NCI-H2227 (cell line): ENCODE measurements around the gene NAT9.

ENCODE experiments used
- DNase-seq: peaks from one replicate; lab custom pipeline; 2025; ENCODE audit not compliant: unreplicated experiment; lab: John Stamatoyannopoulos, UW

The NAT9 gene

DNA sequence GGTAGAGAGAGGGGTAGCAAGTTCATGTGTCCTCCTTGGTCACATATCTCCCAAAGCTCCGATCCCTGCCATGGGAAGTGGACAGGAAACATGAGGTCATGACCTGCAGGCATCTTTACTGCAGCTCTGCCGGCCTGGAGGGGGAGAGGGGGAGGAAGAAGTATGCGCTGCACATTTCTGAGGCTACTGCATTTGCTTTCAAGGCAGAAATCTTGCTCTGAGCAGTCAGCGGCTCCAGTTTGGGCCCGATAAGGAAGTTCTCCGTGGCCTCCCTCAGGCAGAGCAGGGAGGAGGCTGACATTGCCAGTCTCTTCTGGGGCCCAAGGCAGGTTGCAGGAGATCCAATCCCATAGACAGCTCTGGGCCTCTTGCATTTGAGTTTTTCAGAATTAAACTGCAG, 29.2 kb downstream of the NAT9 start:
- DNase-seq = no peak

DNA sequence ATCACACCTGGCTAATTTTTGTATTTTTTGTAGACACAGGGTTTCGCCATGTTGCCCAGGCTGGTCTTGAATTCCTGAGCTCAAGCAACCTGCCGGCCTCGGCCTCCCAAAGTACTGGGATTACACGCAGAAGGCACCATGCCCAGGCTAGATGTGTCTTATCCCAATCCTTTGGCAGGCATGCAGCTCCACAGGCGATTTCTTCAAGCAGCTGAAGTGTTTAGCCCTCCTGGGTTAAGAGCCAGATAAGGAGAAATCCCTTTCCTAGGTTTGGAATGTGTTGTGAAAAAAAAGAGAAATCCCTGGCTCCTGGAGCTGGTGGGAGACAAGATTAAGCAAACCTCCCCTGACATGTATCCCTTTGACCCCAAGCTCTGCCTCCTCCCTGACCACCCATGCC, 29.8 kb downstream of the NAT9 start:
- no peak for DNase-seq

DNA sequence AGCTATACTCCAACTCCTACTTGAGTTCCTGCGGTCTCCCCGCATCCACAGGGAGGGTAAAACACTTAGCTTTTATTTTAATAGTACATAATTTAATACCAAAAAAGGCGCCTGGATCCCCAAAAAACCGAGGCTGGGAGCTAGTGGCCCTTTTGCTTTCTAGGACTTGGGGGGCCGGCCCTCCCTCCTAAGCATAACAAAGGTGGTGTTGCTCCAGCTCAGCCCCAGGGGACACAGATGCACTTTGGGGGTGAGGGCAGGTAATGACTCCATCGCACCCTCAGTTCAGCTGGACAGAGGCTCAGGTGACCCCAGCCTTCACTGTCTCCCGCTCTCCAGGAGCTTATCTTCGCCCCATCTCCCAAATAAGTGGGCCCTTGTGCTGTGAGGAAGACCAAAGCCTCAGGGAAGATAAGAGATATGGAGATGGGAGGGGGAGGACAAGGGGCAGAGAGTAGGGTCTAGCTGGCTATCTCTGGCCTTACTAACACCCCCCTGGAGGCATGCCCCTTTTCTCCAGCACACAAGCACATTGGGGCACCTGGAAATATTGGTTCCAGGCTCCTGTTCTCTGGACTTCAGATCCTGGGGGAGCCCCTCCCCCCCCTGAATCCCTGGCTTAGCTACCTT, 30.5 kb downstream of the NAT9 start:
- no peak for DNase-seq

DNA sequence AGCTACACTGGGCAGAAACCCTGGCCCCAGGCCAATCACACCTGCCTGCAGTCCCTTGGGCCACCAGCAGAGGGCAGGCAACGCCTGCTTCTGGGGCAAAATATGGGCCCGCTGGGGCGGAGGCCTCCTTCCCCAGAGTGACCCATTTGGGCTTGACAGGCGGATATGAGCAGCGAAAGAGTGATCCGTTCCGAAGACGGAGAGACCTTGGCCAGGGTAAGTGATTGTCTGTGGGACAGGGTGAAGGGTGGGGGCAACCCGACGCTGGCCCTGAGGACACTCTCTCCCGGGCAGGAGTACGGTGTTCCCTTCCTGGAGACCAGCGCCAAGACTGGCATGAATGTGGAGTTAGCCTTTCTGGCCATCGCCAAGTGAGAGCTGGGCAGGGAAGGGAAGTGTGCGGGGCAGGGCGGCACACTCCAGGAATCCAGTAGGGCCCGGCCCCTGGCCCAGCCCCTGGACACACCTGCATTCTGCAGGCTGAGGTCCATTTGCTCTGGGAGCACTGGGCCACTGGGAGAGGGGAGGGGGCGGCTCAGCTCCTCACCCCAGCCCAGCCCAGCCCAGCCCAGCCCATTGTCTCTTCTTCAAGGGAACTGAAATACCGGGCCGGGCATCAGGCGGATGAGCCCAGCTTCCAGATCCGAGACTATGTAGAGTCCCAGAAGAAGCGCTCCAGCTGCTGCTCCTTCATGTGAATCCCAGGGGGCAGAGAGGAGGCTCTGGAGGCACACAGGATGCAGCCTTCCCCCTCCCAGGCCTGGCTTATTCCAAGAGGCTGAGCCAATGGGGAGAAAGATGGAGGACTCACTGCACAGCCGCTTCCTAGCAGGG, 31.2 kb downstream of the NAT9 start:
- peak; percentile 68 for DNase-seq

DNA sequence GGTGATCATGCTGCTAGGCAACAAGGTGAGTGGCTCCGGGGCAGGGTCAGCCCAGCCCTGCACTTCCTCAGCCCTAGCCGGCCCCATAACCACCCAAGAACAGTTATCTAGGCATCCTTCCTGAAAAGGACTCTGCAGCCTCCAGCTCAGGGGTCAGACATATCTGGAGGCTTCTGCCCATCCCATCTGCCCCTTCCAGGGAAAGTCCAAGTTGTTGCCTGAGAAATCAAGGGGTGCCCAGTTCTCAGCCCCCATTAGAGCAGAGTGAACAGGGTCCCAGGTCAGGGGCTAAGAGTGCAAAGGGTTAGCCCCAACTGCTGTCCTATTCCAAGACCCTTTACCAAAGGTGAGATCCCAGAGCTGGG, 31.8 kb downstream of the NAT9 start:
- DNase-seq = no peak

DNA sequence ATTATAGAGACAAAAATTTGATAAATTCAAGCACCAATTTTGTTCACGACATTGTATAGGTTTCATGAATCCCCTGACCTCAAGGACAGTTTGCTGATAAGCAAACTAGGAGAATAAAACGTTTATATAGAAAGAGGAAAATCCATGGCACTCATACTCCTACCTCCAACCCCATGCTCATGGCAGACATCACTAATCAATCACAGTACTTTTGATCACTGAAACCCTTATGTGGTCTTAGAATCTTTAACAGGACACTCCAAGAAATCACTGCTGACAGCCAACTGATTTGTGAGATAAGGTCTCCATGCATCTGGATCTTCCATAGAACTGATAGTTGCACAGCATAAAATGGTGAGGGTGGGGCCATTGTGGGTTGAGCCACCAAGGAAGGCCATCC, 32.4 kb downstream of the NAT9 start:
- DNase-seq = no peak

DNA sequence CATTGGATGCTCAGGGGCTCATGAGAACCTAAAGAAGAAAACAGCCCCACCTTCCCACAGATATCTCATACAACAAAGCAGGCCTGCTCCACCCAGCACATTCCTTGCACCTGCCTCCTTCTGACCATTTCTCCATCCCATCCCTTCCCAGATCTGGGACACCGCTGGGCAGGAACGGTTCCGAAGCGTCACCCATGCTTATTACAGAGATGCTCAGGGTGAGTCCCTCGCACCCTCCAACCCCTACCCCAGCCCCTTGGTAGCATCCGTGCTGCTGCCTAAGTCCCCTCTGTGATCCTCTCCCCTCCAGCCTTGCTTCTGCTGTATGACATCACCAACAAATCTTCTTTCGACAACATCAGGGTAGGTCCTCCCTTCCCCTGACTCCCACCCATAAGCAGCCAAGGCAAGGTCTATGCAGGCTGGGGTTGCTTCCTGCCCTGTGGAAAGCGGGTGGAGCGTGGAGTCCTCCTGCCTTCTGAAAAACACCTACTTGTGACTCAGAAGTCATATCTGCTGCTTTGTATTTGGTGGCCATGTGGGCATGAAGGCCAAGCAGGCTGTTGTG, 33.1 kb downstream of the NAT9 start:
- no peak for DNase-seq

DNA sequence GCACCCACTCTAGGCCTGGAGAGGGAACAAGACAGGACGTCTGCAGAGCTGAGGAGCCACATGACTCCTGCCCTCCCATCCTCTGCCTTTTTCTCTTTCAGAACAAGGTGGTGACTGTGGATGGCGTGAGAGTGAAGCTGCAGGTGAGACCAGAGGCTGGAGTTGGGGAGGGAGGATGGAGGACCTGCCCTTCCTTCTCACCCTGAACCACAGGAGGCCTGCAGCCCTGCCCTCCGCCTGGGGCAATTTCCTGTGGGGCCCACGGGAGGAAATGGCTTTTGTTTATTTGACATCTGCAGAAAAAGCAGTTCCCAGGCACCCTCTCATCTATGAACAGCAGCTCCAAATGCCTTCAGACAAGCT, 34.0 kb downstream of the NAT9 start:
- DNase-seq = no peak

DNA sequence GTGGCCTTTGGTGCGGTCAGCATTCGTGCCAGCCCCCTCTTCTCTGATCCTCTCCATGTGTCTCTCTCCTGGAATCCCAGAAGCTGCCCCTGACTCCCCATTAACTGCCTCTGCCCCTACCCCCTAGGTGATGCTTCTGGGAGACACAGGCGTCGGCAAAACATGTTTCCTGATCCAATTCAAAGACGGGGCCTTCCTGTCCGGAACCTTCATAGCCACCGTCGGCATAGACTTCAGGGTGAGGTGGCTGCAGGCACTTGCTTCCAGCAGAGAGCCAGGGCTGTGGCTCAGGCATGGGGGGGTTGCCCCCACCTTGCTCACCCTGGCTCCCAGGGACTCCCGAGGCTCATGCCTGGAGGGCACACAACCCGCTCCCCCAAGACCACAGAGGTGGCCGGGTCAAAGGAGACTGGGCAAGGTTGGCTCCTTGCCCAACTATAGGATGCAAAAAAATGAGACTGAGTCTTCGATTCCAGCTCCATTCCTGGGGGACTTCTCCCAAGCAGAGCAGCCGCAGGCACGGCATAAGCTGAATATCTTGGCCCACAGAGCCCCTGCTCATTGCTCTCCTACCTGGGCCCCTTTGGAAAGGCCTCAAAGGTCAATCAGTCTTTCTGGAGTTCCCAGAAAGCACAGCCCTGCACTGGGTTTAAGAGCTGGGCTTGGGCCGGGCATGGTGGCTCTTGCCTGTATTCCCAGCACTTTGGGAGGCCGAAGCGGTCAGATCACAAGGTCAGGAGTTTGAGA, 35.3 kb downstream of the NAT9 start:
- no peak for DNase-seq

DNA sequence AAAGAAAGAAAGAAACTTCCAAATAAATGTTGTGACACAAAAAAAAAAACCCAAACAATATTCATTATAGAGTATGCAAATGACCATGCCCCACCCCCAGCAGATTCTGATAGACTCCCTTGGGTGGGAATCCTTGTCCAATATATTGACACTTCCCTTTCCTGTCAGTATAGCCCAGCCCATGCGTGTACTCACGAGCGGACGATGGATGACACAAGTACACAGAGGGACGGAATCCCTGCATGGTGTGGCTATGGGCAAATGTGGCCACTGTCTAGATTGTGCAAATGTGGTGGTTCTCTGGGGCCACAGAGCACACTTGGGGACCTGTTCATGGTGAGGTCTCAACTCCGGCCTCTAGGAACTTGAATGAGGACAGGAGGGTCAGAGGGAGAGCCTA, 36.0 kb downstream of the NAT9 start:
- no peak for DNase-seq

DNA sequence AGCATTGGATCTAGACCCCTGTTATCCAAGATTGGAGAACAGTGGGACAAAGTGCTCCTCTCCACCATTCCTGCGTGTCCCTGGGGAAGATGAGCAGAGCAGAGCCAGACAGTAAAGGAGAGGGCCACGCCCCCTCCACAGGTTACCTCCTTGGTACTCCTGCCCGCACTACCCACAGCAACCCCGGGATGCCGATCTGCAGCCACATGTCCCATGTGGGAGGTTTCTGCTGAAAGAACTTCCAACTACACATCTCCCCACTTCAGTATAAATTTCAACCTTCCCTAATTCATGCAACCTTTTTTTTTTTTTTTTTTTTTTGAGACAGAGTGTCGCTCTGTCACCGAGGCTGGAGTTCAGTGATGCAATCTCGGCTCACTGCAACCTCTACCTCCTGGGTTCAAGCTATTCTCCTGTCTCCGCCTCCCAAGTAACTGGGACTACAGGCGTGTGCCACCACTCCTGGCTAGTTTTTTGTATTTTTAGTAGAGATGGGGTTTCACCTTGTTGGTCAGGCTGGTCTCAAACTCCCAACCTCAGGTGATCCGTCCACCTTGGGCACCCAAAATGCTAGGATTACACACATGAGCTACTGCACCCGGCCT, 36.8 kb downstream of the NAT9 start:
- no peak for DNase-seq

DNA sequence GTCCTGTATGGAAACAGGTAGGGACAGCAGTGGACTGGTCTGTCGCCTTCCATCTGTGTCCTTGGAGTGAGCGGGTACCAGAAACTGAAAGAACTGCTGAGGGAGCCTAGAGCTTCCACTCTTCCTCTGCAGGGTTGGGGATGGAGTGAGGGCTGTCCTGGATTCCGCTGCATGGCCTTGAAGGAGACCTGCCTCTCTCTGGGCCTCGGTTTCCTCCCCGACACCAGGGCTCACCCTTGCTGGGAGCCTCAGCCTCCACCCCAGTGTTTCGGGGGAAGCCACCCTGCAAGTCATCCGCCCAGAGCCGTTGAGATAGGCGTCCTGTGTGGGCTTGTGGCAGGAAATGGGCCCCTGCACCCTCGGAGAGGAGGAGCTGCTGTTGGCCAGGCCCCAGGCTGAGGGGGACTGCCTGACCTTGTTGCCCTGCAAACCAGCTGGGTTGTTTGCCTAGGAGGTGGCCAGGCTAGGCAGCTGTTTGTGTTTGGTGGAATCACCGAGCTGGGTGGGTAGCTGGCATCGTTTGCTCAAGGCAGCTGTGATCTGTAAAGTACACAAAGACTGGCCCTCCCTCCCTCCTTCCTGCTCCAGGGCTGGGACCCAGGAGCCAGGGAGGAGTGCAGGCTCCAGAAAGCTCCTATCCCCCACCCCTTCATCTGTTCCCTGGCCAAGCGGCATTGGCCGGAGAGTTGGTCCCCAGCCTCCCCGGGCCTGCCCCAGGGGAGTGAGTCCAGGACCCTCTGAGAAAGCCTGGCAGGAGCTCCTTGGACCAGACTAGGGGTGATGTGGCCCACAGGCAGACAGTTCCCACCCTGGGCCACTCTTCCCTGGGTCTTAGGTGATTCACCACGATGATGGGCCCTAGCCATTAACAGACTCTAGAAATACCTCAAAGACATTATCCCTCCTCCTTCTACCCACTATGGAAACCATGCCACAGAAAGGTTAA, 37.8 kb downstream of the NAT9 start:
- no peak for DNase-seq

DNA sequence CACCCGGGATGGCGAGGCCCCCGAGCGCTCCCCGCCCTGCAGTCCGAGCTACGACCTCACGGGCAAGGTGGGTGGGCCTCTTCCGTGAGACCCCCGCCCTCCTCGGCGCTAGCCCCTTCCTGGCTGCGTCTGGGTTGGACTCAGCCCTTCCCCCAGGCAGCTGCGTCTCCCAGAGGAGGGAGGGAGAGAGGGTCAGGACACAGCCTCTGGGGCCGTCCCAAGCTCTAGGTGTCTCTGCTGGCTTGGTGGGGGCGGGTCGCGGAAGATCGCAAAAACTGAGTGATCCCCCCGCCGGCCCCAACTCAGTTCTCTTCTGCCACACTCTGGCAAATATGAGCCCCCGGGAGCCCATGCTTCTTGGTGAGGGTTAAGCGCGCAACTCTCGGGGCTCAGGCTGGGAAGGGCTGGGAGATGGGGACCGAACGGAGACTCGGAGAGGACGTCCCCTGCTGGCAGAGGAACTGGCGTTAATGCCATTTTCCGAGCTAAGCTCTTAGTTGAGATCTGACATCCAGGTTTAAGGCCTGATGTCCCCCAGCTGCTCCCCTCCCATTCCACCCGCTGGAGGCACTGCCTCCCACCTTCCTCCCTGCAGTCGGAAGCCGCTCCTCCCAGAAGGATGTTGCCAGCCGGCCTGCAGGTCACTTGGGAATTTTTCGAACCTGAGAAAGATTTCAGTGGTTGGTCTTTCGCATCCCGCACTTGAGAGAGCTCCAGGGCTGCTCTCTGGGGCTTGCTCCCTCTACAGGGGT, 38.7 kb downstream of the NAT9 start:
- peak; percentile 58 for DNase-seq

DNA sequence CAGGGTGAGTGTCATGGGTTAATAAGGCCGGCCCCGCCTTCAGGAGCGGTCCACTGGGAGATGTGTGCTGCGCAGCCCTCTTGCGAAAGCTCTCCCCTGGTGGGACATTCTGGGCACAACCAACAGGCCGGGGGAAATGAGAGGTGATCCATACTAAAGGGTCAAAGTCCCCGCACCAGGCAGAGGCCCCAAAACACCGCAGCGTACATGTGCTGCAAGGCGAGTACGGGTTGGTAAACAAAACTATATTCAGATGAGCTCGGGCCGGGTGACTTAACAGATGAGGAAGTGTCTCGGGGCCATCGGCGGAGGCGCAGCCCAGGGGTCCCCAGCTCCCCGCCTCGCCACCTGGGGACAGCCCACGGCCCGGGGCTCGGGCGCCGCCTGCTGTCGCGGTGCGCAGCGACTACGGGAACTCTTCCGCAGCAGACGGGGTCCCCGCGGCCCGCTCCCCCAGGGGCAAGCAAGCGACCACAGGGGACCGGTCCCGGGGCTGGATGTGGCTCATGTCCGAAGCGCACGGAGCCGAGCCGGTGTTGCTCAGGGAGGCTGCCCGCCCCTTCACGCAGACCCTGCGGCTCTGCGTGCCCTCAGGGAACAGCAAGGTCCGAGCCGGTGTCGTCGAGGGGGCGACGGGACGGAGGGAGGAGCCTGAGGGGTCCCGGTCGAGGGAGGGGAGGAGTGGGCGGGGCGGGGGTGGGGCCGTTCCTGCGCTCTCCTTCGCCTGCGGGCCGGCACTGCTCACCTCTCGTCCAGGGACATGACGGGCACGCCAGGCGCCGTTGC, 39.4 kb downstream of the NAT9 start, which contains the start of gene RAB37:
RAB37 (plus strand) TSS at position 744 of the 786 bp plus-strand sequence; CDS start at position 761, 17 bp downstream.
- peak; percentile 62 for DNase-seq

DNA sequence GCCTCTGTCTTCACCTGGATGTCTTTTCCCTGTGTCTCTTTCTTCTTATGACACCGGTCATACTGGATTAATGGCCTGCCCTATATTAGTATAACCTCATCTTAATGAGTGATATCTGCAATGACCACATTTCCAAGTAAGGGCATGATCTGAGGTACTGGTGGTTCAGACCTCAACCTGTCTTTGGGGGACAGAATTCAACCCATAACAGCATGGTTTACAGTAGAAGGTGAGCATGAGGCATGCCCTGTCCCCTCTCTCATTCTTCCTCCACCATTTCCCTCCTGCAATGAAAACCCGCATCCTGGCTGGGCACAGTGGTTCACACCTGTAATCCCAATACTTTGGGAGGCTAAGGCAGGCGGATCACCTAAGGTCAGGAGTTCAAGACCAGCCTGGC, 41.9 kb downstream of the NAT9 start:
- DNase-seq = no peak

DNA sequence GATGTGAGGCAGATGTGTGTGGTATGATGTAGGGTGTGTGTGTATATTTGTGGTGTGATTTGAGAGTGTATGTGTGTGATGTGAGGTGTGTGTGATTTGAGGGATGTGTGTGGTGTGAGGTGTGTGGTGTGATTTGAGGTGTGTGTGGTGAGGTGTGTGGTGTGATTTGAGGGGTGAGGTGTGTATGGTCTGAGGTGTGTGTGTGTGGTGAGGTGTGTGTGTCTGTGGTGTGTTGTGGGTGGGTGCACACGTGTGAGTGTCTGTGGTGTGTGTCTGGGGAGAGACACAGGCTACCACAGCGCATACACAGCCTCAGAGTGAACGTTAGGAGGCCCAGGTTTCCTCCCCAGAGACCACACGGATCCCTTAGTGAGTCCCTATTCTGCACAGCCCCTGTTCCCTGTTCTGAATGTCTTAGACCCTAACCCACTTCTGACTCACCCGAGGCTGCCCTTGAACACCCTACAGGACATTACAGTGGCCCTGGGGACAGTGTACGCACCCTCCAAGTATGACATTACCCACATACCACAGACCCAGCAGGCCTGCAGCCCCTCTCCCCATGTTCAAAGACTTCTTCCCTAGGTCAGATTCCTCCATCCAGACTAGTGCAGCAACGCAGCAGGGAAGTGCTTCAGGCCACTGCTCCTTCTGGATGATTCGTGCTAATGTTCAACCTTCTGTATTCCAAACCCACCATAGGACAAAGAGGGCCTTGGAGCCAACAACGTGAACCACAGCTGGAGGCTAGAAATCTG, 42.6 kb downstream of the NAT9 start:
- DNase-seq = no peak

DNA sequence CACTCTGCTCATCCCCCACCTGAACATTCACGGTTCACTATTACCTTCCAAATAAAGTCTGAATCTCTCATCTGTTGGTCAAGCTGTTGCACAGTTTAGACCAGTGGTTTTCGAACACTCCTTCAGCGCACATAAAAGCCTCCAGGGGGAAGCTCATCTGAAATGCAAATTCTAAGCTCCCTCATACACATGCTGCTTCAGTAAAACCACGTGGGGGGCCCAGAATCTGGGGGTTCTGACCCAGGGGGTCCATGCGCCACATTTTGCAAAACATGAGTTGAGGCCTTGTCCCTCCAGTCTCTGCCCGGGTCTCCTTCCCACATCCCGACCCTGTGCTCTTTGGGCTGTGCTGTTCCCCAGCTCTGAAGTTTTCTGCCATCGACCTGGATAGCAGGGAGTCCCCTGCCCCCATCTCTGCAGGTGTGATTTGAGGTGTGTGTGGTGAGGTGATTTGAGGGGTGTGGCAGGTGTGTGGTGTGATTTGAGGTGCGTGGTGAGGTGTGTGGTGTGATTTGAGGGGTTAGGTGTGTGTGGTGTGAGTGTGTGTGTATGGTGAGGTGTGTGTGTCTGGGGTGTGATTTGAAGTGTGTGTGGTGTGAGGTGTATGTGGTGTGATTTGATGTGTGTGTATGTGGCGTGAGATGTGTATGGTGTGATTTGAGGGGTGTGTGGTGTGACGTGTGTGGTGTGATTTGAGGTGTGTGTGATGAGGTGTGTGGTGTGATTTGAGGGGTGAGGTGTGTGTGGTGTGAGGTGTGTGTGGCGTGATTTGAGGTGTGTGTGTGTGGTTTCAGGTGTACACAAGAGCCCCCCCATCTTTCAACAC, 43.9 kb downstream of the NAT9 start:
- no peak for DNase-seq
